ENCODE data around the gene SCYL2.
A peak's percentile ranks its signal among the peaks of the same experiment; 100 is the strongest.

Gene SCYL2

GRCh38 chr12:100267603-100268281, 765 bp downstream of the SCYL2 start (continued):
- TF ChIP-seq GFI1B (tag by site-specific recombination; IDR thresholded peaks at IDR 0.05) = no peak
- TF ChIP-seq ZNF548 (tag by site-specific recombination; IDR thresholded peaks at IDR 0.05) = no peak
- TF ChIP-seq ZNF561 (tag by site-specific recombination; IDR thresholded peaks at IDR 0.05; ENCODE audit: borderline replicate concordance) = no peak
- TF ChIP-seq ZNF404 (tag by site-specific recombination; IDR thresholded peaks at IDR 0.05) = no peak
- 0 out of 2 replicates have a peak, but pooled peaks have one; percentile 56 for TF ChIP-seq ZNF223 (tag by site-specific recombination; IDR thresholded peaks at IDR 0.05)
- no peak for TF ChIP-seq PRDM2 (tag by site-specific recombination; IDR thresholded peaks at IDR 0.05; ENCODE audit: borderline replicate concordance)
- no peak for TF ChIP-seq ZNF518A (tag by site-specific recombination; conservative IDR thresholded peaks at IDR 0.05; ENCODE audit: low read depth)
- no peak for TF ChIP-seq ZBTB8A (tag by site-specific recombination; IDR thresholded peaks at IDR 0.05)
- TF ChIP-seq ZNF18 (tag by site-specific recombination; IDR thresholded peaks at IDR 0.05) = no peak
- peak; percentile 73 for TF ChIP-seq ZBTB17 (tag by site-specific recombination; IDR thresholded peaks at IDR 0.05)
- TF ChIP-seq ZNF19 (tag by site-specific recombination; IDR thresholded peaks at IDR 0.05; ENCODE audit: low read depth) = no peak
- no peak for TF ChIP-seq ZNF747 (tag by site-specific recombination; IDR thresholded peaks at IDR 0.05)
- TF ChIP-seq REPIN1 (tag by site-specific recombination; IDR thresholded peaks at IDR 0.05; ENCODE audit: low read depth) = no peak
- TF ChIP-seq ZSCAN23 (tag by site-specific recombination; IDR thresholded peaks at IDR 0.05) = no peak
- no peak for TF ChIP-seq ZNF214 (tag by site-specific recombination; IDR thresholded peaks at IDR 0.05; ENCODE audit: borderline replicate concordance)
- no peak for TF ChIP-seq KLF16 (tag by site-specific recombination; IDR thresholded peaks at IDR 0.05)
- TF ChIP-seq ZNF785 (tag by site-specific recombination; IDR thresholded peaks at IDR 0.05) = no peak
- no peak for TF ChIP-seq YY1 (tag by site-specific recombination; IDR thresholded peaks at IDR 0.05)
- TF ChIP-seq ZNF449 (tag by site-specific recombination; IDR thresholded peaks at IDR 0.05) = no peak
- TF ChIP-seq ZBTB26 (tag by site-specific recombination; optimal IDR thresholded peaks at IDR 0.05) = peak; percentile 0
- no peak for TF ChIP-seq ZNF488 (tag by site-specific recombination; IDR thresholded peaks at IDR 0.05)
- no peak for TF ChIP-seq ZNF138 (tag by site-specific recombination; IDR thresholded peaks at IDR 0.05; ENCODE audit: borderline replicate concordance)
- no peak for TF ChIP-seq ZNF624 (tag by site-specific recombination; IDR thresholded peaks at IDR 0.05)
- no peak for TF ChIP-seq ZNF560 (tag by site-specific recombination; IDR thresholded peaks at IDR 0.05; ENCODE audit: borderline replicate concordance)

Data from HEK293 (cell line).